ENCODE measurements around the gene NCKAP1. TPM values are rescaled to one million over a fixed set of nuclear protein-coding genes. Genes with fewer than 3 reads are reported as not detected.
A peak's percentile ranks its signal among the peaks of the same experiment; 100 is the strongest.

The NCKAP1 gene, protein sequence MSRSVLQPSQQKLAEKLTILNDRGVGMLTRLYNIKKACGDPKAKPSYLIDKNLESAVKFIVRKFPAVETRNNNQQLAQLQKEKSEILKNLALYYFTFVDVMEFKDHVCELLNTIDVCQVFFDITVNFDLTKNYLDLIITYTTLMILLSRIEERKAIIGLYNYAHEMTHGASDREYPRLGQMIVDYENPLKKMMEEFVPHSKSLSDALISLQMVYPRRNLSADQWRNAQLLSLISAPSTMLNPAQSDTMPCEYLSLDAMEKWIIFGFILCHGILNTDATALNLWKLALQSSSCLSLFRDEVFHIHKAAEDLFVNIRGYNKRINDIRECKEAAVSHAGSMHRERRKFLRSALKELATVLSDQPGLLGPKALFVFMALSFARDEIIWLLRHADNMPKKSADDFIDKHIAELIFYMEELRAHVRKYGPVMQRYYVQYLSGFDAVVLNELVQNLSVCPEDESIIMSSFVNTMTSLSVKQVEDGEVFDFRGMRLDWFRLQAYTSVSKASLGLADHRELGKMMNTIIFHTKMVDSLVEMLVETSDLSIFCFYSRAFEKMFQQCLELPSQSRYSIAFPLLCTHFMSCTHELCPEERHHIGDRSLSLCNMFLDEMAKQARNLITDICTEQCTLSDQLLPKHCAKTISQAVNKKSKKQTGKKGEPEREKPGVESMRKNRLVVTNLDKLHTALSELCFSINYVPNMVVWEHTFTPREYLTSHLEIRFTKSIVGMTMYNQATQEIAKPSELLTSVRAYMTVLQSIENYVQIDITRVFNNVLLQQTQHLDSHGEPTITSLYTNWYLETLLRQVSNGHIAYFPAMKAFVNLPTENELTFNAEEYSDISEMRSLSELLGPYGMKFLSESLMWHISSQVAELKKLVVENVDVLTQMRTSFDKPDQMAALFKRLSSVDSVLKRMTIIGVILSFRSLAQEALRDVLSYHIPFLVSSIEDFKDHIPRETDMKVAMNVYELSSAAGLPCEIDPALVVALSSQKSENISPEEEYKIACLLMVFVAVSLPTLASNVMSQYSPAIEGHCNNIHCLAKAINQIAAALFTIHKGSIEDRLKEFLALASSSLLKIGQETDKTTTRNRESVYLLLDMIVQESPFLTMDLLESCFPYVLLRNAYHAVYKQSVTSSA
- total RNA-seq: 100 to 1,000 TPM in 2 of 6 donors, 10 to 100 TPM in 4; 34.2 to 129 (median 83.9) TPM

DNA sequence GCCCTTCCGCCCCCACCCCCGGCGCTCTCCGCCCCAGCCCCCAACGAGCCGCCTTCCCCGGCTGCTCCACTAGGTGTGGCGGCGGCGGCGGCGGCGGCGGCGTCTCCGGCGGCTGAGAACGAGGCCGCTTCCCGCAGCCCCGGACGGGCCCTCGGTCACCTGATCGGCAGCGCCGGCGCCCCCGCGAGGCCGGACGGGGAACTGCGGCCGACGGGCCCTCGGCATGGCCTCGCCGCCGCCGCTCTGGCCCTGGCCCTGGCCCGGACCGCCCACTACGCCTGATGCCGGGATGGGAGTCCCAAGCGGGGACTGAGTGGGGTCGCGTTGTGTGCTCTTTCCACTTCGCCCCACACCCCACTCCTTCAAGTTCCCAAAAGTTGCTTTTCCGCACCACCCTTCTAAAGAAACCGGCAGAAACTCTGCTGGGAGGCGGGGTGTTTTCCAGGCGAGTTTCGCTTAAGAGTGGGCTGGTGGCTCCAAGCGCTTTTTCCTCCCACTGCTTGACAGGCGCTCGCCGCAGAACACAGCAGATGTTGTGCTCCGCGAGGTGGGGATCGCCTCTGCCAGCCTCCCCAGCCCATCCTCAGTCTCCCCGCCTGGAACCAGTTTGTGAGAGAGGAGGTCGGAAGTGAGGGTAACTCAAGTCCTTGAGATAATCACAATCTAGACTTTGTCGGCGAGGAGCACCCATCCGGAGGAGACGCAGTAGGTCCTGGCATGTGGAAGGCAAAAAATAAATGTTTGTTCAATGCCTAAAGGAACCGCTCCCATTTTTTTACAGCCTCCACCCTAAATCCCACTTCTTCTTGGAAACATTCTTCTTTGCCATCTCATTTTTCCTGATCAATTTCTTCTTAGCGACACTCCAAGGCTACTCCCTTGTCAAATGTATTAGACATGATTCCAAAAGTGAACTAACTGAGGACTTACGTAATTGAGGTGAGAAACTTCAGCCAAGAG lies at the start of gene NCKAP1:
Gene NCKAP1 (minus strand): TSS at position 117 of the 960 bp plus-strand sequence. CDS start 358 bp downstream, outside the sequence.
- no peaks in the 10 kb centered on the region for H3K36me3 ChIP-seq
- no peaks in the 10 kb centered on the region for H3K9me3 ChIP-seq
- ATAC-seq (ENCODE audit: low FRiP score in 2 of 2) (peak; percentile 96 to 97), DNase-seq (peak; percentile 90 to 99)
- peaks cover 20 to 51% (median 23%) of the 10 kb centered on the region in 4 donors for H3K4me1 ChIP-seq
- H3K4me3 ChIP-seq: peak within 1 kb of the TSS; percentile 54 to 85 (median 78)
- peak within 1 kb of the TSS; percentile 95 to 99 (median 98) for H3K27ac ChIP-seq
- 3% methylated on average over 23 to 26 of the region's 68 CpGs for WGBS, 2 donors
- peaks cover 0 to 9% (median 0%) of the 10 kb centered on the region in 4 donors for H3K27me3 ChIP-seq
- no peak for TF ChIP-seq EP300 (IDR thresholded peaks at IDR 0.05)
- TF ChIP-seq, protein P1, sequence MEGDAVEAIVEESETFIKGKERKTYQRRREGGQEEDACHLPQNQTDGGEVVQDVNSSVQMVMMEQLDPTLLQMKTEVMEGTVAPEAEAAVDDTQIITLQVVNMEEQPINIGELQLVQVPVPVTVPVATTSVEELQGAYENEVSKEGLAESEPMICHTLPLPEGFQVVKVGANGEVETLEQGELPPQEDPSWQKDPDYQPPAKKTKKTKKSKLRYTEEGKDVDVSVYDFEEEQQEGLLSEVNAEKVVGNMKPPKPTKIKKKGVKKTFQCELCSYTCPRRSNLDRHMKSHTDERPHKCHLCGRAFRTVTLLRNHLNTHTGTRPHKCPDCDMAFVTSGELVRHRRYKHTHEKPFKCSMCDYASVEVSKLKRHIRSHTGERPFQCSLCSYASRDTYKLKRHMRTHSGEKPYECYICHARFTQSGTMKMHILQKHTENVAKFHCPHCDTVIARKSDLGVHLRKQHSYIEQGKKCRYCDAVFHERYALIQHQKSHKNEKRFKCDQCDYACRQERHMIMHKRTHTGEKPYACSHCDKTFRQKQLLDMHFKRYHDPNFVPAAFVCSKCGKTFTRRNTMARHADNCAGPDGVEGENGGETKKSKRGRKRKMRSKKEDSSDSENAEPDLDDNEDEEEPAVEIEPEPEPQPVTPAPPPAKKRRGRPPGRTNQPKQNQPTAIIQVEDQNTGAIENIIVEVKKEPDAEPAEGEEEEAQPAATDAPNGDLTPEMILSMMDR (IDR thresholded peaks at IDR 0.05): peak; percentile 97 to 100 (median 99)
- TF ChIP-seq POLR2A (IDR thresholded peaks at IDR 0.05): peak in 2 of 4 donors; percentile 14 to 54
- TF ChIP-seq POLR2AphosphoS5 (IDR thresholded peaks at IDR 0.05): peak in 1 of 2 donors; percentile 65

DNA sequence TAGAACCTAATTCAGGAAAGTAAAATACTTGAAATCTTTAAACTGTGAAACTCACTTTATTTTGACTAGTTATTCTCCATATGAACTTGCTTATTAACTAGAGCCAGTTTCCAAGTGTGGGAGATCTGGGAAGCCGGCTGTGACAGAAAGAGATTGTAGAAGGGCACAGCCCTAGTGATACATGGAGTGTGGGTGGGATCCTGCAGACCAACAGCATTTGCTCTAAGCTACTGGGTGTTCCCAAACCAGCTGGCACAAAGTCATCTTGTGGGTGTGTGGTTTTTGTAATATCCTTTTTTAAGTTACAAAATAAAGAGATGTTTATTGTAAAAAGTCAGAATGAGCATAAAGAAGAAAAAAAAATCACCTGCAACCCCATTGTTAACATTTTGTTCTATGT lies 43.7 kb upstream of the NCKAP1 start:
- peaks cover 4 to 15% (median 12%) of the 10 kb centered on the region in 4 donors for H3K4me1 ChIP-seq
- no peak overlapping the region for H3K4me3 ChIP-seq
- TF ChIP-seq EP300 (IDR thresholded peaks at IDR 0.05): no peak
- no peak for TF ChIP-seq POLR2A (IDR thresholded peaks at IDR 0.05)
- TF ChIP-seq POLR2AphosphoS5 (IDR thresholded peaks at IDR 0.05): no peak
- TF ChIP-seq, protein P1 (IDR thresholded peaks at IDR 0.05): no peak
- ATAC-seq (ENCODE audit: low FRiP score in 2 of 2) (no peak), DNase-seq (no peak)
- H3K36me3 ChIP-seq: no peaks in the 10 kb centered on the region
- H3K9me3 ChIP-seq: no peaks in the 10 kb centered on the region
- no peak overlapping the region for H3K27ac ChIP-seq
- H3K27me3 ChIP-seq: no peaks in the 10 kb centered on the region
- WGBS, 2 donors: 22 to 31% methylated on average over 1 of the region's 1 CpG

DNA sequence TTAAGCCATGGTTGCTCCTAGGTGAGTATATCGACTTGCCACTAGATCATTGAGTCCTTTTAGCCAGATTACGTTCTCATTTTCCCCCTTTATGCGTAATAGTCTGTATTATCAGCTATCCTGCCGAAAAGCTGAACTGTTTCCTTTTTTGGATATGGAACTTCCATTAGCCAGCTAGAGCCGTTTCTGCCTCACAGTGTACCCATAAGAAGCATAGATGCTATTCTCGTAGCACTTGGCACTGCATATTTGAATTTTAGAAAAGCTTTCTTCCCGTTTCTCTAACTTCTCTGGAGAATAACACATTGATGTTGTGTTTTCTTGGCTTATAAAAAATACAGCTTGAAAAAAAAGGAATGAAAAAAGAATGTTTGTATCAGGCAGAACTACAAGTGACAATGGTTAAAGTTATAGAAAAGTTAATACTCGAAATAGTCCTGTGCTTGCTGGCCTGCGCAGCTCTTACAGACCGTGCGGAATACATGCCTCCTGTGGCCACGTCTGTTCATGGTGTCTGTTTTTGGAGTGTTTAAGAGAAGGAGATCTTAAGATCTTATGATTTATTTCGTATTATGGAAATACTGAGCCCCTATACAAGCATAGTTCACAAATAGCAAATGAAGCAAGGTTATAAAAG lies 41.0 kb upstream of the NCKAP1 start:
- no peak for TF ChIP-seq POLR2A (IDR thresholded peaks at IDR 0.05)
- TF ChIP-seq, protein P1 (IDR thresholded peaks at IDR 0.05): no peak
- ATAC-seq (ENCODE audit: low FRiP score in 2 of 2): peak in 1 of 2 donors; percentile 57
- 34% methylated on average over 13 of the region's 13 CpGs for WGBS, 2 donors
- no peaks in the 10 kb centered on the region for H3K27me3 ChIP-seq
- H3K4me1 ChIP-seq: peaks cover 4 to 15% (median 12%) of the 10 kb centered on the region in 4 donors
- H3K27ac ChIP-seq: peak overlapping the region; percentile 62 to 87 (median 74)
- peak overlapping the region; percentile 51 to 64 (median 57) for H3K4me3 ChIP-seq
- no peaks in the 10 kb centered on the region for H3K36me3 ChIP-seq
- H3K9me3 ChIP-seq: no peaks in the 10 kb centered on the region
- no peak for DNase-seq
